Erythroblast (primary cell): ENCODE measurements around the gene RALGPS2.

Experiments
- GATA1 ChIP-seq: IDR thresholded peaks from 2 replicates; pipeline ENCODE4 v1.6.1; 2011; ENCODE audit warnings: low read depth, mild to moderate bottlenecking, control low read depth, low read length, moderate library complexity
- POLR2A ChIP-seq: IDR thresholded peaks from 2 replicates; pipeline ENCODE4 v1.6.1; 2011; ENCODE audit warnings: mild to moderate bottlenecking, low read length

- no peak for TF ChIP-seq POLR2A
- no peak for TF ChIP-seq GATA1
Measured at GRCh38 chr1:178679237-178679636, 45.8 kb upstream of the RALGPS2 start.
